WTC11 (cell line): ENCODE data around the gene PARD6A. TPM values are rescaled to one million over a fixed set of nuclear protein-coding genes. Genes with fewer than 3 reads are reported as not detected.

Experiments used
- ATAC-seq: fragments of 200-7000 bp; cut with Tn5 transposase; 2 replicates; pipeline ENCODE4 v1.10.0; 2021; ENCODE audit warnings: mild to moderate bottlenecking, moderate library complexity
- CTCF ChIA-PET: fragments of 300-600 bp; sonication (Branson Sonifier 250); formaldehyde crosslinking; loops from one replicate; lab custom pipeline; 2021; ENCODE audit warnings: antibody characterized with exemption; lab: Charles Lee
- POLR2A ChIA-PET: fragments of 350-600 bp; sonication (Branson Sonifier 250); formaldehyde crosslinking; loops from one replicate; lab custom pipeline; 2021; ENCODE audit warnings: antibody characterized with exemption; lab: Charles Lee
- DNase-seq: peaks from one replicate; pipeline ENCODE4 v3.0.0; 2021; ENCODE audit warnings: low spot score
- H3K27ac Mint-ChIP-seq: 2 replicates; pipeline ENCODE4 v1.8.0; 2021; ENCODE audit warnings: mixed read lengths
- H3K27me3 Mint-ChIP-seq: 2 replicates; pipeline ENCODE4 v1.8.0; 2021; ENCODE audit warnings: low read depth, mild to moderate bottlenecking, moderate library complexity, mixed read lengths
- H3K36me3 Mint-ChIP-seq: 2 replicates; pipeline ENCODE4 v1.8.0; 2021; ENCODE audit warnings: mixed read lengths
- H3K4me1 Mint-ChIP-seq: 2 replicates; pipeline ENCODE4 v1.8.0; 2022; ENCODE audit warnings: mixed read lengths
- H3K4me3 Mint-ChIP-seq: 2 replicates; pipeline ENCODE4 v1.8.0; 2021; ENCODE audit warnings: mild to moderate bottlenecking, moderate library complexity, mixed read lengths
- H3K9me3 Mint-ChIP-seq: 2 replicates; pipeline ENCODE4 v1.8.0; 2021; ENCODE audit warnings: mixed read lengths
- AR ChIP-seq: fragments of 250-450 bp; sonication (Bioruptor Pico); IDR thresholded peaks from 2 replicates; pipeline ENCODE4 v1.9.0; 2021; ENCODE audit warnings: mild to moderate bottlenecking
- CREB1 ChIP-seq: sonication (generic); formaldehyde crosslinking; IDR thresholded peaks from 2 replicates; pipeline ENCODE4 v1.8.0; 2023; ENCODE audit warnings: mild to moderate bottlenecking, missing genetic modification reagents
- CREM ChIP-seq: sonication (generic); formaldehyde crosslinking; IDR thresholded peaks from 2 replicates; pipeline ENCODE4 v1.8.1; 2022; ENCODE audit warnings: mild to moderate bottlenecking, missing genetic modification reagents, moderate library complexity
- EMX1 ChIP-seq: fragments of 250-450 bp; sonication (Bioruptor Pico); IDR thresholded peaks from 2 replicates; pipeline ENCODE4 v1.8.0; 2021; ENCODE audit warnings: mild to moderate bottlenecking
- FOXJ3 ChIP-seq: sonication (generic); formaldehyde crosslinking; IDR thresholded peaks from 2 replicates; pipeline ENCODE4 v1.9.0; 2021; ENCODE audit warnings: missing genetic modification reagents, mild to moderate bottlenecking, borderline replicate concordance
- MYBL2 ChIP-seq: sonication (generic); formaldehyde crosslinking; IDR thresholded peaks from 2 replicates; pipeline ENCODE4 v1.8.1; 2023; ENCODE audit warnings: mild to moderate bottlenecking, moderate library complexity, missing genetic modification reagents
- PRDM15 ChIP-seq: sonication (generic); formaldehyde crosslinking; IDR thresholded peaks from 2 replicates; pipeline ENCODE4 v1.8.0; 2022; ENCODE audit warnings: missing genetic modification reagents
- PREB ChIP-seq: sonication (generic); formaldehyde crosslinking; IDR thresholded peaks from 2 replicates; pipeline ENCODE4 v1.8.1; 2022; ENCODE audit warnings: mild to moderate bottlenecking, missing genetic modification reagents, moderate library complexity, borderline replicate concordance
- RELA ChIP-seq: sonication (generic); formaldehyde crosslinking; IDR thresholded peaks from 2 replicates; pipeline ENCODE4 v1.8.1; 2022; ENCODE audit warnings: missing genetic modification reagents, mild to moderate bottlenecking, borderline replicate concordance
- TEAD4 ChIP-seq: sonication (generic); formaldehyde crosslinking; IDR thresholded peaks from 2 replicates; pipeline ENCODE4 v1.8.0; 2022; ENCODE audit warnings: mild to moderate bottlenecking, missing genetic modification reagents
- ZBTB21 ChIP-seq: sonication (generic); formaldehyde crosslinking; IDR thresholded peaks from 2 replicates; pipeline ENCODE4 v1.8.1; 2023; ENCODE audit warnings: mild to moderate bottlenecking, missing genetic modification reagents, borderline replicate concordance
- ZNF219 ChIP-seq: sonication (generic); formaldehyde crosslinking; IDR thresholded peaks from 2 replicates; pipeline ENCODE4 v1.8.0; 2023; ENCODE audit warnings: missing genetic modification reagents, mild to moderate bottlenecking, borderline replicate concordance
- ZNF232 ChIP-seq: sonication (generic); formaldehyde crosslinking; IDR thresholded peaks from 2 replicates; pipeline ENCODE4 v1.8.0; 2022; ENCODE audit warnings: mild to moderate bottlenecking, missing genetic modification reagents
- ZNF263 ChIP-seq: sonication (generic); formaldehyde crosslinking; IDR thresholded peaks from 2 replicates; pipeline ENCODE4 v1.8.1; 2022; ENCODE audit warnings: low read depth, mild to moderate bottlenecking, moderate library complexity, missing genetic modification reagents
- ZNF281 ChIP-seq: sonication (generic); formaldehyde crosslinking; IDR thresholded peaks from 2 replicates; pipeline ENCODE4 v1.8.0; 2023; ENCODE audit warnings: mild to moderate bottlenecking, missing genetic modification reagents
- ZNF317 ChIP-seq: sonication (generic); formaldehyde crosslinking; IDR thresholded peaks from 2 replicates; pipeline ENCODE4 v1.8.1; 2023; ENCODE audit warnings: low read depth, mild to moderate bottlenecking, moderate library complexity, missing genetic modification reagents, borderline replicate concordance
- total RNA-seq: library from RNA; stranded (reverse); gene quantifications from 3 replicates; pipeline ENCODE4 v1.2.3, GENCODE V29; 2021

PARD6A gene
- total RNA-seq, 1 experiment from 2014 or later, result 17.1 TPM

GRCh38 chr16:67628216-67628615 is 32.5 kb upstream of the PARD6A start (continued):
- TF ChIP-seq PRDM15 (CRISPR knock-in tag), result no peak

GRCh38 chr16:67632415-67633172 is 28.2 kb upstream of the PARD6A start:
- Mint-ChIP-seq H3K27ac (peak overlapping the region; percentile 17; the same call in 1 of the 2 replicates), H3K9me3 (no peaks in the 10 kb centered on the region), H3K4me3 (no peak overlapping the region), H3K36me3 (peaks cover 47% of the 10 kb centered on the region), H3K4me1 (no peaks in the 10 kb centered on the region), H3K27me3 (no peaks in the 10 kb centered on the region; the same call in 1 of the 2 replicates)
- CTCF ChIA-PET, result interaction anchor here (0.8 to 0.9 kb wide), 2 partner anchors 12 to 86 kb away, joined by 3 to 6 read pairs; partner anchors contain the start of gene CARMIL2
- no peak for ATAC-seq
- no peak for DNase-seq
- POLR2A ChIA-PET, result interaction anchor here (0.6 kb wide), 1 partner anchor 11 kb away, joined by 3 read pairs; no protein-coding TSS in a partner anchor
- TF ChIP-seq FOXJ3 (CRISPR knock-in tag) (no peak), EMX1 (no peak), ZBTB21 (CRISPR knock-in tag) (no peak), ZNF219 (CRISPR knock-in tag) (no peak), PREB (CRISPR knock-in tag) (no peak), AR (no peak), ZNF317 (CRISPR knock-in tag) (no peak), CREB1 (CRISPR knock-in tag) (no peak), ZNF263 (no peak), MYBL2 (CRISPR knock-in tag) (no peak)

- H3K27me3 Mint-ChIP-seq, result no peaks in the 10 kb centered on the region
- ATAC-seq, result no peak
- TF ChIP-seq TEAD4 (CRISPR knock-in tag), result no peak
- TF ChIP-seq ZNF281, result no peak
- no peak for TF ChIP-seq CREM (CRISPR knock-in tag)
- no peak for TF ChIP-seq RELA
- no peak for TF ChIP-seq ZNF232 (CRISPR knock-in tag)
- TF ChIP-seq ZNF317 (CRISPR knock-in tag), result no peak
- no peak overlapping the region for H3K4me3 Mint-ChIP-seq
- no peak for DNase-seq
- H3K36me3 Mint-ChIP-seq, result peaks cover 44% of the 10 kb centered on the region
- no peaks in the 10 kb centered on the region for H3K9me3 Mint-ChIP-seq
- CTCF ChIA-PET, result no interaction called here
- H3K4me1 Mint-ChIP-seq, result no peaks in the 10 kb centered on the region
- H3K27ac Mint-ChIP-seq, result no peak overlapping the region; the same call in 1 of the 2 replicates
- POLR2A ChIA-PET, result no interaction called here
These were observed 24.0 kb upstream of the PARD6A start for GRCh38 chr16:67636713-67637112.
